ENCODE results near the gene LRRC8A. TPM values are rescaled to one million over a fixed set of nuclear protein-coding genes. Genes with fewer than 3 reads are reported as not detected.

Gene LRRC8A
- total and polyA plus RNA-seq, 12 donors: 13.2 to 45.1 (median 19.6) TPM

DNA sequence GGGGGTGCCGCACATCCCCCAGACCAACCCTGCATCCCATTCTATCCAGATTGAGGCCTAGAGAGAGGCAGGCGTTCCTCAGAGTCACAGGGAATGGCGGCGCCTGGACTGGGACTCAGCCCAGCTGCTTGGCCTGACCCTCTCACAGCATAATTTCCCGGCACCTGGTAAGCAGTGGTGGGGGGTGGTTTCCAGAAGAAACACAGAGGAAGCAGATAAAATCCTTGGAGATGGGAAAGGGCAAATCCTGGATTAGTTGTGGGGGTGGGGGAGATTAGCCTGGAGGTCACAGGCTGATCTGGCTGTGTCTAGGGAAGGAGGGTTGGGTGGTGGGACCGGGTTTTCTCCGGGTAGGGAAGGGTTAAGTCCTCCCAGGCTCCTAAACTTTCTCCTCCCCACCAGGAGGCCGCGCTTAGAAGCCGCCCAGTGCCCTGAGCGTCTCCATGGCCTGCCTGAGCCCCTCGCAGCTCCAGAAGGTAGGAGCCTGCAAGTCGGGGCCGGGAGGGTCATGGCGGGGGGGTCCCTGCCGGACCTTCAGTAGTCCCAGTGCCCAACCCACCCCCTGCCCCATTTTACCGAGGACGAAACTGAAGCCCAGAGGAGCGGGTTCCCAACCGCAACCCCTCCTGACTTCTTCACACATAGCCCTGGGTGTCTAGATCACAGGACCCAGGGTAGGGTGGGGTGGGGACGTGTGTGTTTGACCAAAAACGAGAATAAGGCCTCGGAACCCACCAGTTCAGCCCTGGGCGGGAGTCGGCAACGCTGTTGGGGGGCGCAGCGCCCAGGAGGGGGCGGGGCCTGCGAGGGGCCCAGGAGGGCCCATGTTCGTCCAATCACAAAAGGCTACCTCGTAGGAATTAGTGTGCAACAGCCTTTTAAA is 40.2 kb downstream of the LRRC8A start:
- Histone ChIP-seq H3K27ac (peak overlapping the region; percentile 20 to 94 (median 87)), H3K9me3 (no peaks in the 10 kb centered on the region), H3K4me3 (peak overlapping the region; percentile 16 to 74 (median 62)), H3K27me3 (no peaks in the 10 kb centered on the region), H3K4me1 (peaks cover 15 to 58% (median 46%) of the 10 kb centered on the region in 9 donors), H3K36me3 (peaks cover 0 to 24% (median 0%) of the 10 kb centered on the region in 9 donors)
- ATAC-seq: peak; percentile 66 to 81 (median 74)
- peak in 3 of 9 donors; percentile 18 to 27 (median 22) for TF ChIP-seq CTCF (IDR thresholded peaks at IDR 0.05)
- peak; percentile 63 to 64 for DNase-seq
- 13 to 14% methylated on average over 32 of the region's 32 CpGs for WGBS, 2 donors
- intact Hi-C loops (cut with DNase I): loop anchor here in 3 of 10 donors (1.0 to 5.0 kb wide), 3 partner anchors 39 to 40 kb away; partner anchors contain the start of genes LRRC8A (in 3 of the 3) and KYAT1 (in 1 of the 3)

GRCh38 chr9:128923493-128923883 is 41.6 kb downstream of the LRRC8A start:
- no peak for TF ChIP-seq CTCF (IDR thresholded peaks at IDR 0.05)
- DNase-seq (no peak), ATAC-seq (no peak)
- intact Hi-C loops (cut with DNase I): loop anchor here in 2 of 10 donors (2.0 to 5.0 kb wide), 2 partner anchors 41 kb away; partner anchors contain the start of genes LRRC8A (in 2 of the 2) and KYAT1 (in 1 of the 2)
- peaks cover 0 to 11% (median 0%) of the 10 kb centered on the region in 9 donors for H3K36me3 ChIP-seq
- H3K27me3 ChIP-seq: no peaks in the 10 kb centered on the region
- WGBS, 2 donors: 91 to 96% methylated on average over 6 of the region's 6 CpGs
- no peak overlapping the region for H3K4me3 ChIP-seq
- H3K27ac ChIP-seq: no peak overlapping the region
- no peaks in the 10 kb centered on the region for H3K9me3 ChIP-seq
- H3K4me1 ChIP-seq: peaks cover 11 to 55% (median 47%) of the 10 kb centered on the region in 9 donors

- H3K4me1 ChIP-seq: peaks cover 0 to 13% (median 8%) of the 10 kb centered on the region in 9 donors
- no peaks in the 10 kb centered on the region for H3K9me3 ChIP-seq
- H3K27ac ChIP-seq: no peak overlapping the region
- H3K27me3 ChIP-seq: no peaks in the 10 kb centered on the region
- 32% methylated on average over 10 of the region's 10 CpGs for WGBS, 2 donors
- intact Hi-C loops (cut with DNase I): loop anchor here (1.0 to 5.0 kb wide), 3 partner anchors 46 to 65 kb away; partner anchors contain the start of genes KYAT1 (in 2 of the 10) and LRRC8A (in 2 of the 10)
- peaks cover 0 to 2% (median 0%) of the 10 kb centered on the region in 9 donors for H3K36me3 ChIP-seq
- ATAC-seq (peak; percentile 56 to 86 (median 80)), DNase-seq (peak in 1 of 2 donors; percentile 54)
- no peak overlapping the region for H3K4me3 ChIP-seq
- peak; percentile 64 to 95 (median 85) for TF ChIP-seq CTCF (IDR thresholded peaks at IDR 0.05)
Measured at GRCh38 chr9:128927731-128928411, 45.9 kb downstream of the LRRC8A start.

DNA sequence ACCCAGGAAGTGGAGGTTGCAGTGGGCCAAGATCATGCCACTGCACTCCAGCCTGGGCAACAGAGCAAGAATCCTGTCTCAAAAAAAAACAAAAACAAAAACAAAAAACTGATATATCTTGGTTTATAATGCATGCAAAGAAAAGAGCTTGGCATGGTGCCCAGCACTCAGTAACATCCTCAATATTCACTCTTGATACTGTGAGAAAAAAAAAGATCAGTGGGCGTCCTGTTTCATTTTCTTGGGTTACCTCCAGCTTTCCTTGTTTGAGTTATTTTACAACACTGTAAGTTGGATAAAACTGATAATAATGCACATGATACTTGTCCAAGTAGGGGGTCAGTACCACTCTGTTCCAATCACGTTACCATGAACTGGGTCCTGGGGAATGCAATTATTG is 46.7 kb downstream of the LRRC8A start:
- intact Hi-C loops (cut with DNase I): loop anchor here in 7 of 10 donors (1.0 to 5.0 kb wide), 3 partner anchors 46 to 66 kb away; partner anchors contain the start of genes KYAT1 (in 2 of the 7) and LRRC8A (in 2 of the 7)
- H3K27me3 ChIP-seq: no peaks in the 10 kb centered on the region
- WGBS, 2 donors: 85 to 90% methylated on average over 2 of the region's 2 CpGs
- H3K36me3 ChIP-seq: peaks cover 0 to 6% (median 0%) of the 10 kb centered on the region in 9 donors
- ATAC-seq (no peak), DNase-seq (no peak)
- H3K4me3 ChIP-seq: no peak overlapping the region
- H3K27ac ChIP-seq: no peak overlapping the region
- H3K4me1 ChIP-seq: peaks cover 0 to 8% (median 4%) of the 10 kb centered on the region in 9 donors
- no peak for TF ChIP-seq CTCF (IDR thresholded peaks at IDR 0.05)
- H3K9me3 ChIP-seq: no peaks in the 10 kb centered on the region
